Measurements from ENCODE around the gene SMCHD1.

- TF ChIP-seq SP1 (IDR thresholded peaks at IDR 0.05) (no peak), ARNT (IDR thresholded peaks at IDR 0.05) (no peak), NFRKB (IDR thresholded peaks at IDR 0.05) (no peak), PKNOX1 (IDR thresholded peaks at IDR 0.05) (no peak), ELF4 (IDR thresholded peaks at IDR 0.05) (no peak), FOXM1 (IDR thresholded peaks at IDR 0.05; ENCODE audit: borderline replicate concordance) (no peak), CTBP1 (IDR thresholded peaks at IDR 0.05; ENCODE audit: borderline replicate concordance) (no peak)
These were observed 121.7 kb downstream of the SMCHD1 start for GRCh38 chr18:2777241-2777640.

All from HEK293T (cell line).